ENCODE data around the gene FCN1. TPM values are rescaled to one million over a fixed set of nuclear protein-coding genes. Genes with fewer than 3 reads are reported as not detected.

The FCN1 gene
- total and polyA plus RNA-seq, 10 of the 15 experiments (the other 5 are each of a cell fraction or from before 2014, with no cell fraction given) = 0.08 TPM; not detected in 9

DNA sequence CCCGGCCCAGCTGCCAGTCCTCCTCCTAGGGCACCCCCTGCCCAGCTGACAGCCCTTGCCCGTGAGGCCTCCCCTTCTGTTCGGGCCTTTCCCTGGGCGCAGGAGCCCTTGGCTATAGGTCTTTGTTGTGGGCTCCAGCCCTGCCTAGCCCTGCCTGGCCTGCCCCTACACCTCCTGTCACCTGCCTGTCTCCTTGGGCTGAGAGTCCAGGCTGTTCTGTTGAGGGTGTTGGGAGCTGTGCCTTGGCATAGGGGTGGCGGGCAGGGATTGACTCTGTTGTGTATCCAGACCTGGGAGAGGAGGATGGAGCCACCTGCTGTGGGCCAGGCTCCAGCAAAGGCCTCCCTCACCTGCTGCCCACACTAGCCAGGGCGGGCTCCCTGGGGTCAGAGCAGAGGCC, 25.5 kb downstream of the FCN1 start:
- BruUV-seq (replicated peaks) = no TSS peak
- SMC1A ChIA-PET (ENCODE audit: uncharacterized antibody, unreplicated experiment) = no interaction called here
- ATAC-seq (no peak), DNase-seq (ENCODE audit: low read depth, low spot score) (no peak), FAIRE-seq (no peak)
- POLR2A ChIA-PET = no interaction called here
- in situ Hi-C loops (cut with MboI) (no loop called here), intact Hi-C loops (cut with micrococcal nuclease; ENCODE audit: unreplicated experiment) (no loop called here)
- 13% methylated on average over 6 of the region's 6 CpGs for WGBS (ENCODE audit: insufficient coverage, insufficient replicate concordance, low lambda C conversion rate, missing lambda C conversion rate)
- Histone ChIP-seq H3K27ac (ENCODE audit: control insufficient read depth, insufficient read depth) (no peak overlapping the region), H3K4me1 (ENCODE audit: control insufficient read depth, insufficient read depth, low read length) (peaks cover 9% of the 10 kb centered on the region; the same call in 1 of the 2 replicates), H4K20me1 (ENCODE audit: control insufficient read depth, insufficient read depth) (no peaks in the 10 kb centered on the region), H3K9me3 (replicated peaks; ENCODE audit: control insufficient read depth, insufficient read depth, low read length) (peaks cover 2% of the 10 kb centered on the region), H3K4me2 (ENCODE audit: control insufficient read depth, insufficient read depth) (no peak overlapping the region), H3K27me3 (replicated peaks in 1 of 2; ENCODE audit: control insufficient read depth in 2 of 2, insufficient read depth in 2 of 2, low read length in 1 of 2) (no peaks in the 10 kb centered on the region; a peak in 1 of 4 replicates), H3K4me3 (no peak overlapping the region), H2AFZ (ENCODE audit: control insufficient read depth, low read depth, low read length) (no peak overlapping the region), H3K79me2 (ENCODE audit: control insufficient read depth, insufficient read depth, low read length) (no peaks in the 10 kb centered on the region), H3K9ac (ENCODE audit: control insufficient read depth, insufficient read depth, low read length) (no peak overlapping the region), H3K36me3 (ENCODE audit: control insufficient read depth in 2 of 2, insufficient read depth in 2 of 2, low read length in 1 of 2) (no peaks in the 10 kb centered on the region)
- TF ChIP-seq ASH2L (IDR thresholded peaks at IDR 0.05; ENCODE audit: borderline replicate concordance, low read depth) (no peak), RUNX3 (IDR thresholded peaks at IDR 0.05; ENCODE audit: low read length) (no peak), SIX5 (IDR thresholded peaks at IDR 0.05; ENCODE audit: low read depth, low read length, severe bottlenecking) (no peak), RBBP5 (conservative IDR thresholded peaks at IDR 0.05) (no peak), TCF12 (IDR thresholded peaks at IDR 0.05; ENCODE audit: low read depth, low read length) (no peak), TARDBP (IDR thresholded peaks at IDR 0.05; ENCODE audit: borderline replicate concordance) (no peak), RELB (IDR thresholded peaks at IDR 0.05; ENCODE audit: low read depth) (no peak), CEBPB (IDR thresholded peaks at IDR 0.05; ENCODE audit: borderline replicate concordance in 1 of 2, low read depth in 2 of 2, low read length in 2 of 2) (no peak), SMARCA5 (IDR thresholded peaks at IDR 0.05) (no peak), CBFB (IDR thresholded peaks at IDR 0.05; ENCODE audit: low read depth) (no peak), RELA (IDR thresholded peaks at IDR 0.05; ENCODE audit: borderline replicate concordance, partially characterized antibody) (no peak), BHLHE40 (IDR thresholded peaks at IDR 0.05; ENCODE audit: borderline replicate concordance in 1 of 2, low read depth in 2 of 2, low read length in 1 of 2) (no peak), EGR1 (IDR thresholded peaks at IDR 0.05; ENCODE audit: borderline replicate concordance in 1 of 2, low read depth in 2 of 2, low read length in 2 of 2) (no peak), EZH2 (IDR thresholded peaks at IDR 0.05; ENCODE audit: borderline replicate concordance, control insufficient read depth, low read depth, low read length) (no peak), HDGF (IDR thresholded peaks at IDR 0.05) (no peak), IKZF1 (conservative IDR thresholded peaks at IDR 0.05) (no peak), ZBED1 (IDR thresholded peaks at IDR 0.05; ENCODE audit: borderline replicate concordance) (no peak)
- TF ChIP-seq, protein P1, sequence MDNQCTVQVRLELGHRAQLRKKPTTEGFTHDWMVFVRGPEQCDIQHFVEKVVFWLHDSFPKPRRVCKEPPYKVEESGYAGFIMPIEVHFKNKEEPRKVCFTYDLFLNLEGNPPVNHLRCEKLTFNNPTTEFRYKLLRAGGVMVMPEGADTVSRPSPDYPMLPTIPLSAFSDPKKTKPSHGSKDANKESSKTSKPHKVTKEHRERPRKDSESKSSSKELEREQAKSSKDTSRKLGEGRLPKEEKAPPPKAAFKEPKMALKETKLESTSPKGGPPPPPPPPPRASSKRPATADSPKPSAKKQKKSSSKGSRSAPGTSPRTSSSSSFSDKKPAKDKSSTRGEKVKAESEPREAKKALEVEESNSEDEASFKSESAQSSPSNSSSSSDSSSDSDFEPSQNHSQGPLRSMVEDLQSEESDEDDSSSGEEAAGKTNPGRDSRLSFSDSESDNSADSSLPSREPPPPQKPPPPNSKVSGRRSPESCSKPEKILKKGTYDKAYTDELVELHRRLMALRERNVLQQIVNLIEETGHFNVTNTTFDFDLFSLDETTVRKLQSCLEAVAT (IDR thresholded peaks at IDR 0.05) = no peak
- TF ChIP-seq, protein P2, sequence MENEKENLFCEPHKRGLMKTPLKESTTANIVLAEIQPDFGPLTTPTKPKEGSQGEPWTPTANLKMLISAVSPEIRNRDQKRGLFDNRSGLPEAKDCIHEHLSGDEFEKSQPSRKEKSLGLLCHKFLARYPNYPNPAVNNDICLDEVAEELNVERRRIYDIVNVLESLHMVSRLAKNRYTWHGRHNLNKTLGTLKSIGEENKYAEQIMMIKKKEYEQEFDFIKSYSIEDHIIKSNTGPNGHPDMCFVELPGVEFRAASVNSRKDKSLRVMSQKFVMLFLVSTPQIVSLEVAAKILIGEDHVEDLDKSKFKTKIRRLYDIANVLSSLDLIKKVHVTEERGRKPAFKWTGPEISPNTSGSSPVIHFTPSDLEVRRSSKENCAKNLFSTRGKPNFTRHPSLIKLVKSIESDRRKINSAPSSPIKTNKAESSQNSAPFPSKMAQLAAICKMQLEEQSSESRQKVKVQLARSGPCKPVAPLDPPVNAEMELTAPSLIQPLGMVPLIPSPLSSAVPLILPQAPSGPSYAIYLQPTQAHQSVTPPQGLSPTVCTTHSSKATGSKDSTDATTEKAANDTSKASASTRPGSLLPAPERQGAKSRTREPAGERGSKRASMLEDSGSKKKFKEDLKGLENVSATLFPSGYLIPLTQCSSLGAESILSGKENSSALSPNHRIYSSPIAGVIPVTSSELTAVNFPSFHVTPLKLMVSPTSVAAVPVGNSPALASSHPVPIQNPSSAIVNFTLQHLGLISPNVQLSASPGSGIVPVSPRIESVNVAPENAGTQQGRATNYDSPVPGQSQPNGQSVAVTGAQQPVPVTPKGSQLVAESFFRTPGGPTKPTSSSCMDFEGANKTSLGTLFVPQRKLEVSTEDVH (IDR thresholded peaks at IDR 0.05; ENCODE audit: low read depth, partially characterized antibody) = no peak
- RAD21 ChIA-PET (ENCODE audit: unreplicated experiment) = no interaction called here
- CTCF ChIA-PET = no interaction called here

All from GM12878 (cell line).